GM23338 (cell line): ENCODE results near the gene DMTF1.

Experiments
- TF ChIP-seq, protein P1 (sequence below): IDR thresholded peaks from one replicate; pipeline ENCODE4 v1.6.1; 2018; ENCODE audit warnings: antibody characterized with exemption; ENCODE audit not compliant: unreplicated experiment
- TF ChIP-seq, protein P2 (sequence below), 2 experiments: fragments of 200-600 bp in 1 of 2; sonication (generic) in 1 of 2; conservative IDR thresholded peaks; 2 replicates each; pipeline versions ENCODE4 v1.5.1 to v1.6.1; 2016 to 2017; ENCODE audit warnings: antibody characterized with exemption in 2 of 2, low read depth in 2 of 2, mild to moderate bottlenecking in 2 of 2, moderate library complexity in 1 of 2

- TF ChIP-seq, protein P1, sequence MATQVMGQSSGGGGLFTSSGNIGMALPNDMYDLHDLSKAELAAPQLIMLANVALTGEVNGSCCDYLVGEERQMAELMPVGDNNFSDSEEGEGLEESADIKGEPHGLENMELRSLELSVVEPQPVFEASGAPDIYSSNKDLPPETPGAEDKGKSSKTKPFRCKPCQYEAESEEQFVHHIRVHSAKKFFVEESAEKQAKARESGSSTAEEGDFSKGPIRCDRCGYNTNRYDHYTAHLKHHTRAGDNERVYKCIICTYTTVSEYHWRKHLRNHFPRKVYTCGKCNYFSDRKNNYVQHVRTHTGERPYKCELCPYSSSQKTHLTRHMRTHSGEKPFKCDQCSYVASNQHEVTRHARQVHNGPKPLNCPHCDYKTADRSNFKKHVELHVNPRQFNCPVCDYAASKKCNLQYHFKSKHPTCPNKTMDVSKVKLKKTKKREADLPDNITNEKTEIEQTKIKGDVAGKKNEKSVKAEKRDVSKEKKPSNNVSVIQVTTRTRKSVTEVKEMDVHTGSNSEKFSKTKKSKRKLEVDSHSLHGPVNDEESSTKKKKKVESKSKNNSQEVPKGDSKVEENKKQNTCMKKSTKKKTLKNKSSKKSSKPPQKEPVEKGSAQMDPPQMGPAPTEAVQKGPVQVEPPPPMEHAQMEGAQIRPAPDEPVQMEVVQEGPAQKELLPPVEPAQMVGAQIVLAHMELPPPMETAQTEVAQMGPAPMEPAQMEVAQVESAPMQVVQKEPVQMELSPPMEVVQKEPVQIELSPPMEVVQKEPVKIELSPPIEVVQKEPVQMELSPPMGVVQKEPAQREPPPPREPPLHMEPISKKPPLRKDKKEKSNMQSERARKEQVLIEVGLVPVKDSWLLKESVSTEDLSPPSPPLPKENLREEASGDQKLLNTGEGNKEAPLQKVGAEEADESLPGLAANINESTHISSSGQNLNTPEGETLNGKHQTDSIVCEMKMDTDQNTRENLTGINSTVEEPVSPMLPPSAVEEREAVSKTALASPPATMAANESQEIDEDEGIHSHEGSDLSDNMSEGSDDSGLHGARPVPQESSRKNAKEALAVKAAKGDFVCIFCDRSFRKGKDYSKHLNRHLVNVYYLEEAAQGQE: no peak
- TF ChIP-seq, protein P2, sequence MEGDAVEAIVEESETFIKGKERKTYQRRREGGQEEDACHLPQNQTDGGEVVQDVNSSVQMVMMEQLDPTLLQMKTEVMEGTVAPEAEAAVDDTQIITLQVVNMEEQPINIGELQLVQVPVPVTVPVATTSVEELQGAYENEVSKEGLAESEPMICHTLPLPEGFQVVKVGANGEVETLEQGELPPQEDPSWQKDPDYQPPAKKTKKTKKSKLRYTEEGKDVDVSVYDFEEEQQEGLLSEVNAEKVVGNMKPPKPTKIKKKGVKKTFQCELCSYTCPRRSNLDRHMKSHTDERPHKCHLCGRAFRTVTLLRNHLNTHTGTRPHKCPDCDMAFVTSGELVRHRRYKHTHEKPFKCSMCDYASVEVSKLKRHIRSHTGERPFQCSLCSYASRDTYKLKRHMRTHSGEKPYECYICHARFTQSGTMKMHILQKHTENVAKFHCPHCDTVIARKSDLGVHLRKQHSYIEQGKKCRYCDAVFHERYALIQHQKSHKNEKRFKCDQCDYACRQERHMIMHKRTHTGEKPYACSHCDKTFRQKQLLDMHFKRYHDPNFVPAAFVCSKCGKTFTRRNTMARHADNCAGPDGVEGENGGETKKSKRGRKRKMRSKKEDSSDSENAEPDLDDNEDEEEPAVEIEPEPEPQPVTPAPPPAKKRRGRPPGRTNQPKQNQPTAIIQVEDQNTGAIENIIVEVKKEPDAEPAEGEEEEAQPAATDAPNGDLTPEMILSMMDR (conservative IDR thresholded peaks at IDR 0.05; ENCODE audit: low read depth in 2 of 2): no peak
Measured at GRCh38 chr7:87202705-87203104, 50.5 kb downstream of the DMTF1 start.
